HEK293 (cell line): ENCODE results near the gene CLEC4E.

Experiments
- CTCF ChIA-PET: fragments of 350-600 bp; formaldehyde crosslinking; extraction: SDS; loops from one replicate; lab custom pipeline; 2021; ENCODE audit warnings: antibody characterized with exemption; lab: Yijun Ruan, JAX
- POLR2A ChIA-PET: fragments of 300-600 bp; formaldehyde crosslinking; extraction: SDS; loops from one replicate; lab custom pipeline; 2020; ENCODE audit warnings: antibody characterized with exemption, inconsistent platforms; lab: Yijun Ruan, JAX
- H3K27ac ChIP-seq: fragments of 200-500 bp; sonication (Bioruptor generic); 2 replicates; pipeline ENCODE4 v1.5.1; 2014; ENCODE audit warnings: low read depth, low read length, control low read depth, inconsistent platforms; ENCODE audit errors: extremely low read depth
- H3K36me3 ChIP-seq, 2 experiments: fragments of 200-500 bp in 1 of 2; sonication (Bioruptor generic) in 1 of 2; 1 replicate in 1 of 2; 2 replicates in 1 of 2; pipeline ENCODE4 v1.5.1; 2014 to 2017; ENCODE audit warnings: inconsistent platforms in 2 of 2, low read length in 2 of 2; ENCODE audit not compliant: control insufficient read depth in 2 of 2, insufficient read depth in 1 of 2
- H3K4me1 ChIP-seq: fragments of 200-500 bp; sonication (Bioruptor generic); 2 replicates; pipeline ENCODE4 v1.5.1; 2014; ENCODE audit warnings: mild to moderate bottlenecking, low read length, inconsistent platforms; ENCODE audit not compliant: control insufficient read depth, insufficient read depth
- H3K4me3 ChIP-seq: 2 replicates; pipeline ENCODE4 v1.5.1; 2011; ENCODE audit warnings: low read depth, mild to moderate bottlenecking, control low read depth, low read length, moderate library complexity
- H3K9me3 ChIP-seq: fragments of 200-500 bp; sonication (Bioruptor generic); 2 replicates; pipeline ENCODE4 v1.5.1; 2014; ENCODE audit warnings: low read depth, low read length, inconsistent platforms; ENCODE audit not compliant: control insufficient read depth, insufficient read depth
- AEBP2 ChIP-seq: fragments of 450-650 bp; formaldehyde crosslinking; IDR thresholded peaks from 2 replicates; pipeline ENCODE4 v1.5.1; 2016; ENCODE audit warnings: missing biosample characterization, missing genetic modification characterization, borderline replicate concordance
- ELK4 ChIP-seq: IDR thresholded peaks from 2 replicates; pipeline ENCODE4 v1.6.1; 2011; ENCODE audit warnings: mild to moderate bottlenecking, low read depth, low read length, borderline replicate concordance
- GFI1B ChIP-seq: fragments of 450-650 bp; formaldehyde crosslinking; IDR thresholded peaks from 2 replicates; pipeline ENCODE4 v1.5.1; 2016; ENCODE audit warnings: missing biosample characterization, missing genetic modification characterization
- HOXC10 ChIP-seq: sonication (generic); formaldehyde crosslinking; IDR thresholded peaks from 2 replicates; pipeline ENCODE4 v1.8.1; 2023; ENCODE audit warnings: mild to moderate bottlenecking, missing genetic modification reagents
- KLF17 ChIP-seq: fragments of 450-650 bp; formaldehyde crosslinking; IDR thresholded peaks from 2 replicates; pipeline ENCODE4 v1.5.1; 2016; ENCODE audit warnings: missing biosample characterization, missing genetic modification characterization
- MZF1 ChIP-seq: fragments of 450-650 bp; formaldehyde crosslinking; IDR thresholded peaks from 2 replicates; pipeline ENCODE4 v1.5.1; 2017; ENCODE audit warnings: missing biosample characterization, missing genetic modification characterization, borderline replicate concordance
- PRDM1 ChIP-seq: fragments of 450-650 bp; formaldehyde crosslinking; IDR thresholded peaks from 2 replicates; pipeline ENCODE4; 2016; ENCODE audit warnings: missing biosample characterization, missing genetic modification characterization
- SCRT1 ChIP-seq: fragments of 450-650 bp; formaldehyde crosslinking; IDR thresholded peaks from 2 replicates; pipeline ENCODE4 v1.5.1; 2016; ENCODE audit warnings: missing biosample characterization, missing genetic modification characterization, borderline replicate concordance
- SCRT2 ChIP-seq: fragments of 450-650 bp; formaldehyde crosslinking; IDR thresholded peaks from 2 replicates; pipeline ENCODE4 v1.5.1; 2016; ENCODE audit warnings: missing biosample characterization, missing genetic modification characterization
- ZBTB48 ChIP-seq: fragments of 450-650 bp; formaldehyde crosslinking; IDR thresholded peaks from 2 replicates; pipeline ENCODE4 v1.5.1; 2016; ENCODE audit warnings: missing biosample characterization, missing genetic modification characterization
- ZFP37 ChIP-seq: fragments of 450-650 bp; formaldehyde crosslinking; IDR thresholded peaks from 2 replicates; pipeline ENCODE4 v1.5.1; 2016; ENCODE audit warnings: missing biosample characterization, missing genetic modification characterization
- ZIC2 ChIP-seq: fragments of 450-650 bp; formaldehyde crosslinking; IDR thresholded peaks from 2 replicates; pipeline ENCODE4 v1.5.1; 2016; ENCODE audit warnings: missing biosample characterization, missing genetic modification characterization
- ZNF112 ChIP-seq: fragments of 450-650 bp; formaldehyde crosslinking; IDR thresholded peaks from 2 replicates; pipeline ENCODE4 v1.5.0; 2017; ENCODE audit warnings: missing biosample characterization, missing genetic modification characterization
- ZNF132 ChIP-seq: fragments of 450-650 bp; formaldehyde crosslinking; IDR thresholded peaks from 2 replicates; pipeline ENCODE4 v1.5.1; 2017; ENCODE audit warnings: missing biosample characterization, missing genetic modification characterization, borderline replicate concordance
- ZNF169 ChIP-seq: fragments of 450-650 bp; formaldehyde crosslinking; IDR thresholded peaks from 2 replicates; pipeline ENCODE4 v1.5.1; 2016; ENCODE audit warnings: missing biosample characterization, missing genetic modification characterization
- ZNF19 ChIP-seq: fragments of 450-650 bp; formaldehyde crosslinking; IDR thresholded peaks from 2 replicates; pipeline ENCODE4; 2016; ENCODE audit warnings: missing biosample characterization, missing genetic modification characterization, low read depth
- ZNF37A ChIP-seq: fragments of 450-650 bp; IDR thresholded peaks from 2 replicates; pipeline ENCODE4 v1.5.1; 2018; ENCODE audit warnings: missing biosample characterization, missing genetic modification characterization
- ZNF416 ChIP-seq: fragments of 450-650 bp; formaldehyde crosslinking; IDR thresholded peaks from 2 replicates; pipeline ENCODE4 v1.5.1; 2016; ENCODE audit warnings: missing biosample characterization, missing genetic modification characterization
- ZNF423 ChIP-seq: fragments of 450-650 bp; formaldehyde crosslinking; IDR thresholded peaks from 2 replicates; pipeline ENCODE4 v1.5.1; 2016; ENCODE audit warnings: missing biosample characterization, missing genetic modification characterization
- ZNF558 ChIP-seq: fragments of 450-650 bp; formaldehyde crosslinking; IDR thresholded peaks from 2 replicates; pipeline ENCODE4 v1.5.1; 2016; ENCODE audit warnings: missing biosample characterization, missing genetic modification characterization
- ZNF624 ChIP-seq: fragments of 450-650 bp; formaldehyde crosslinking; IDR thresholded peaks from 2 replicates; pipeline ENCODE4 v1.5.1; 2017; ENCODE audit warnings: missing biosample characterization, missing genetic modification characterization
- ZNF629 ChIP-seq: fragments of 450-650 bp; formaldehyde crosslinking; IDR thresholded peaks from 2 replicates; pipeline ENCODE4 v1.5.1; 2017; ENCODE audit warnings: missing biosample characterization, missing genetic modification characterization
- ZNF701 ChIP-seq: fragments of 450-650 bp; formaldehyde crosslinking; IDR thresholded peaks from 2 replicates; pipeline ENCODE4 v1.5.1; 2016; ENCODE audit warnings: missing biosample characterization, missing genetic modification characterization
- ZNF776 ChIP-seq: fragments of 450-650 bp; formaldehyde crosslinking; IDR thresholded peaks from 2 replicates; pipeline ENCODE4 v1.5.0; 2017; ENCODE audit warnings: missing biosample characterization, missing genetic modification characterization, borderline replicate concordance
- TF ChIP-seq, protein P1 (sequence below): fragments of 450-650 bp; IDR thresholded peaks from 2 replicates; pipeline ENCODE4 v1.5.1; 2018; ENCODE audit warnings: missing biosample characterization, mild to moderate bottlenecking, missing genetic modification characterization

Gene CLEC4E

DNA sequence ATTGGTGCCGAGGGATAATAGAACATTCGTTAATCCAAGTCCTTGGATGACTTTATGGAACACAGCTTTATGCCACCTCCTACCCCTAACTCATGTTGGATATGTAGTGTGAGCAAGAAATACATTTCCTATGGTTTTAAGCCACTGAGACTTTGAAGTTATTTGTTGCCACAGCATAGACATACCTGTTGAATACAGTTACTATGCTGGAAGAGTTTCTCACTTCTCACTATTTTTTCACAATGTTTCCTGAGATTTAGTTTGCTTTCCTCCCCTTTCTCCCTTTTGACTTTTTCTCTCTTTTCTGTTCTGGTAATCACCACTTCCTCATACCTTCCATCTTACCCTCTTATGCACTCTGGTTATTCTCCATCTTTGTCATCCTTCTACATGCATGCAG is 7.5 kb upstream of the CLEC4E start:
- Histone ChIP-seq H3K9me3 (no peaks in the 10 kb centered on the region), H3K36me3 (no peaks in the 10 kb centered on the region), H3K4me1 (no peaks in the 10 kb centered on the region), H3K4me3 (no peak overlapping the region), H3K27ac (no peak overlapping the region)
- CTCF ChIA-PET = interaction anchor here (1.0 kb wide), 1 partner anchor 342 kb away, joined by 4 read pairs; no protein-coding TSS in a partner anchor
- POLR2A ChIA-PET = no interaction called here
- TF ChIP-seq ZNF112 (tag by site-specific recombination) (no peak), ZBTB48 (tag by site-specific recombination) (no peak), ZNF416 (tag by site-specific recombination) (no peak), SCRT1 (tag by site-specific recombination) (peak; percentile 87), ZNF132 (no peak), PRDM1 (tag by site-specific recombination) (no peak), SCRT2 (peak; percentile 84), HOXC10 (no peak), ZNF558 (tag by site-specific recombination) (no peak)

GRCh38 chr12:8547645-8548044 is 6.9 kb upstream of the CLEC4E start:
- Histone ChIP-seq H3K9me3 (no peaks in the 10 kb centered on the region), H3K27ac (no peak overlapping the region), H3K36me3 (no peaks in the 10 kb centered on the region), H3K4me1 (no peaks in the 10 kb centered on the region)
- POLR2A ChIA-PET = no interaction called here
- no peak for TF ChIP-seq ZNF37A
- no peak for TF ChIP-seq KLF17 (tag by site-specific recombination)
- TF ChIP-seq ELK4 = no peak
- TF ChIP-seq ZNF423 (tag by site-specific recombination) = no peak
- no peak for TF ChIP-seq ZNF701 (tag by site-specific recombination)
- TF ChIP-seq GFI1B (tag by site-specific recombination) = no peak
- TF ChIP-seq ZFP37 (tag by site-specific recombination) = no peak
- TF ChIP-seq ZNF776 (tag by site-specific recombination) = no peak
- TF ChIP-seq, protein P1, sequence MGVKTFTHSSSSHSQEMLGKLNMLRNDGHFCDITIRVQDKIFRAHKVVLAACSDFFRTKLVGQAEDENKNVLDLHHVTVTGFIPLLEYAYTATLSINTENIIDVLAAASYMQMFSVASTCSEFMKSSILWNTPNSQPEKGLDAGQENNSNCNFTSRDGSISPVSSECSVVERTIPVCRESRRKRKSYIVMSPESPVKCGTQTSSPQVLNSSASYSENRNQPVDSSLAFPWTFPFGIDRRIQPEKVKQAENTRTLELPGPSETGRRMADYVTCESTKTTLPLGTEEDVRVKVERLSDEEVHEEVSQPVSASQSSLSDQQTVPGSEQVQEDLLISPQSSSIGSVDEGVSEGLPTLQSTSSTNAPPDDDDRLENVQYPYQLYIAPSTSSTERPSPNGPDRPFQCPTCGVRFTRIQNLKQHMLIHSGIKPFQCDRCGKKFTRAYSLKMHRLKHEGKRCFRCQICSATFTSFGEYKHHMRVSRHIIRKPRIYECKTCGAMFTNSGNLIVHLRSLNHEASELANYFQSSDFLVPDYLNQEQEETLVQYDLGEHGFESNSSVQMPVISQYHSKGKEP (tag by site-specific recombination) = no peak
- TF ChIP-seq ZIC2 = no peak
- no peak for TF ChIP-seq ZNF629
- TF ChIP-seq ZNF19 (tag by site-specific recombination) = no peak
- no peak for TF ChIP-seq ZNF624 (tag by site-specific recombination)
- TF ChIP-seq AEBP2 = no peak
- no peak for TF ChIP-seq ZNF169
- TF ChIP-seq MZF1 (tag by site-specific recombination) = no peak
- TF ChIP-seq, all 188 proteins: peak for 0
- CTCF ChIA-PET = interaction anchor here (1.0 to 1.5 kb wide), 2 partner anchors 61 to 343 kb away, joined by 4 to 8 read pairs; no protein-coding TSS in a partner anchor
- no peak overlapping the region for H3K4me3 ChIP-seq
